Left colon (tissue), 2 donors: Measurements from ENCODE around the gene MAGI2. TPM values are rescaled to one million over a fixed set of nuclear protein-coding genes. Genes with fewer than 3 reads are reported as not detected.
"Not testable (repeated sequence)": the region's sequence is repeated elsewhere in the genome, so short reads cannot be mapped to it uniquely, and the experiment has no call there.

ENCODE experiments used
- ATAC-seq: fragments of 200-7000 bp; cut with Tn5 transposase; one replicate; pipeline ENCODE4 v1.9.1; 2020; ENCODE audit warnings: mild to moderate bottlenecking, moderate library complexity
- DNase-seq, 2 donors: peaks; one replicate each; pipeline ENCODE4 v3.0.0-alpha.2; 2020
- intact Hi-C, 2 donors: fragments of 100-400 bp; cut with DNase I in 1 of 2; cut with micrococcal nuclease in 1 of 2; formaldehyde crosslinking; loops; one replicate each; pipeline versions ENCODE4 v1.11.2 to v1.14.0; 2022; cut with DNase I, micrococcal nuclease
- total RNA-seq, 2 donors: library from RNA; stranded (reverse); fragmentation: NEBNext Ultra II Directional; extraction: Animal tissue kit (Norgen Biotek cat#: 25700); gene quantifications; one replicate each; pipeline ENCODE4 v1.2.1, GENCODE V29; 2021
- donor health status: DM: no; HTN: no; CAD: no.
- donor health status: DM: yes; HTN: yes; CAD: no.

The MAGI2 gene
- total RNA-seq, 2 donors from 2014 or later = 1.4 to 3.5 TPM

DNA sequence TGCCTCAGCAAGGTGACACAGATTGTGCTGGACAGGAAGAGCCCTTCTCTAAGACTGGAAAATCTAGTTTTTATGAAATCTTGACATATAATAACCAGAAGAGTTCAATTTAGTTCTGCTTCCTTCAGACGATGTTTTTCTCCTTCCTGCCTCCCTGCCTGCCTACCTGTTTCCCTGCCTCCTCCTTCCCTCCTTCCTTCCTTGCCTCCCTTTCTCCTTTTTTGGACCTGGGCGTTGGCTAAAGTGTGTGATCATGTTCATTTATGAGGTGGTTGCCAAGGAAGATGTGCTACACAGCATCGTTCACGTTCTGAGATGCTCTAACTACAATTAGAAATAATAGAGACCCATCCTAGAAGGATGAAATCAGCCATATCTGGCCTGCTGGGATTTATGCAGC lies 1430.3 kb downstream of the MAGI2 start:
- no peak for DNase-seq
- ATAC-seq = no peak
- intact Hi-C loops = no loop called here

DNA sequence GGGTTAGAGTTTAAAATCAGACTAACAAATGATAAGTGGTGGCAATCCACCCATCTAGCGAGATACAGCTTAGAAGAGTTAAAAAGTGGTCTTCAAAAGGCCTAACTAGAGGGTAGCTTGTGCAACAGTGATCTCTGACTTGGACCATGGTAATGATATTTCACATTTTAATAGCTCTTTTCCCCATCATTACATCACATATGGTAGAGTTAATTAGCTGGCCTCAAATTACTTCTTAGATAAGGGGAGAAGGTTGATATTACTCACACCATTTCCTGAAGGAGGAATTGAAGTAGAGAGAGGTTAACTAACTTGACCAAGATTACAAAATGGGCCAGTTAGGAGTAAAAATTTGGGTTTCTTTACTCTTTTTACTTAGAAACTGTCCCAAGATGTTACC lies 1431.3 kb downstream of the MAGI2 start:
- ATAC-seq = no peak
- no peak for DNase-seq
- intact Hi-C loops = no loop called here

- DNase-seq (no peak), ATAC-seq (no peak)
- intact Hi-C loops = no loop called here
These were observed 1432.6 kb downstream of the MAGI2 start for GRCh38 chr7:78020874-78021249.

GRCh38 chr7:78020136-78020873 lies 1433.2 kb downstream of the MAGI2 start:
- intact Hi-C loops = no loop called here
- ATAC-seq (peak; percentile 72), DNase-seq (peak; percentile 45 to 53)

- intact Hi-C loops = no loop called here
- ATAC-seq = peak; percentile 95
These were observed 1433.9 kb downstream of the MAGI2 start for GRCh38 chr7:78019447-78020135.

GRCh38 chr7:78018641-78019446 lies 1434.6 kb downstream of the MAGI2 start:
- intact Hi-C loops = no loop called here
- DNase-seq (peak; percentile 37 to 45), ATAC-seq (no peak)

More at GRCh38 chr7:78019447-78020135, 1433.9 kb downstream of the MAGI2 start:
- DNase-seq = peak; percentile 92 to 94

GRCh38 chr7:78017591-78018100 lies 1435.8 kb downstream of the MAGI2 start:
- intact Hi-C loops = no loop called here
- DNase-seq (no peak), ATAC-seq (peak; percentile 20)

DNA sequence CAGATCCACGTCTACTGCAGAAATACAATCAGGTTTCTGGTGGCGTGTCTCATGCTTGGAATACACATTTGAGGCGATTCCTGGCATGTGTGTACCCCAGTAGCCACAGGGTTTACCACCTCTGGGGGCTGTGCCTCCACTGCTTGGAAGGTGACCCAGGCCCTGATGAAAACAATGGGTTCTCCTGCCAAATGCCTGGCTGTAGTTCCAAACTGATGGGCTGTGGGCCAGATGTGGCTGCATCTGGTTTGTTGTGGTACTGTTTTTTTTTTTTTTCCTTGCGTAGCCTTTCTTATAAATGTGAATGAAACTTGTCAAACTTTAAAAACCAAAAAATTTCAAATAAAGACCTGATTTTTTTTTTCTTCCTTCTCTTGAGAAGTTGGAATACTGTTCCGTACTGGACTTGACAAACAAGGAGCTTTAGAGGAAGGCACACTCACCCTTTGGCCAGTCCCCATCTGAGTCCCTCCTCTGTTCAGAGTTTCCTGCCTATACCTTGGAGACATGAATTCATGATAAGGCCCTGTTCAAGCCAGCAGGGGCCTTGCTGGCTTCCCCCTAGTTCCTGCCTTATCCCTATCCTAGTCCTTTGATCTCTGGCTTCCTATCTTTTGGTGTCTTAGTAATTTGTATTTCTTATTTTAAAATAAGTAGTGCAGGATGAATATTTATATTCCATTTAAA lies 1437.8 kb downstream of the MAGI2 start:
- intact Hi-C loops = no loop called here
- ATAC-seq = no peak
- no peak for DNase-seq

GRCh38 chr7:78014401-78014800 lies 1439.1 kb downstream of the MAGI2 start:
- DNase-seq (no peak), ATAC-seq (peak; percentile 70)
- intact Hi-C loops = no loop called here

DNA sequence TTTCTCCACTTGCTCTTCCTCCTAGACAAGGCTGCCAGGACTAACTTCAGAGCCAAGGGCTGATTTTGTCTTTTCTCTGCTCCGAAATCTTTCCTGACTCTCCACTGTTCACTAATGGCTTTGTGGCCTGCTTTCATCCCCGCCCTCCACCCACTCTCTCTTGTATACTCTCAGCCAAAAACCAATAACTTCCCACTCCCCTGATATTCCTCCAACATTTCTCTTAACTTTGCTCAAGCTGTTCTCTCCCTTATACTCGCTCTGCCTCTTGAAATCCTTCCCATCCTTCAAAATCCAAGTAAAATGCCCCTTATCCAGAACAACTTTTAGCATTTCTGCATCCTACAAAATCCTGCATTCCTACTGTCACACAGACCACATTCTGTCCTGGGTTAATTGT lies 1440.1 kb downstream of the MAGI2 start:
- intact Hi-C loops = no loop called here
- DNase-seq (no peak), ATAC-seq (no peak)

DNA sequence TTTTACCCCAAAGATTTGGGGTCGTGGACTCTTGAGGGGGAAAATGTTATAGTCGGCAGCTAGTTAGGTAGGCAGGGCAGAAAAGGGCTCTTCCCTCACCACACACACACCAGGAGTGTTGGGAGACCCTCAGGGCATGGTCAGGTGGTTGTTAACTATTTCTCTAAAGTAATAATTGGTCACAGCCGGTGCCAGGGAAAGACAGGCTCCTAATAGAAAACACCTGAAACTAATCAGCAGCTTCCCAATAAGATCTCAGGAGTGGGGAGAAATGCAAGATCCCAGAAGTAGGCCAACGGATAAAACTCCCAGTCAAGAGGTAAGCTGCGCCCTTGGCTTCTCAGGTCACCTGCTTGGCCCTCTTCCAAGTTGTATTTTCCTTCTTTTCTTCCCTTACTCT lies 1441.8 kb downstream of the MAGI2 start:
- no peak for ATAC-seq
- no peak for DNase-seq
- intact Hi-C loops = no loop called here

DNA sequence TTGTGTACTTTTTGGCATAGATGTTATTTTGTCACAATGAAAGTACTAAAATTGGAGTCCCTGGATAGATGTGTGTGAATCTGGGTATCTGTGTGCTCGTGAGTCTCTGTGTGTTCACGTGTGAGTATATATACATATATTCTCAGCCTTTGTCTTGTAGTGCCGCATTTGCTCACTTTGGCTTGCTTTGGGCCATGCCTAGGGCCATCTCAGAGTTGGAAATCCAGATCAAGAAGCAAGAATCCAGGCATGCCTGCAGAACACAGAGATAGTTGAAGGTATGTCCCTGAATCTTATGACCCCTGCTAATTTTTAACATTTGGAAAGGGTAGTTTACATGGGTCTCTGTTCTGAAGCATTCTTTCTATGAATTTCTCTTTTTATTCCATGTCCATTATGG lies 1446.2 kb downstream of the MAGI2 start:
- DNase-seq (no peak), ATAC-seq (no peak)
- intact Hi-C loops = no loop called here

- DNase-seq (no peak), ATAC-seq (no peak)
- intact Hi-C loops = no loop called here
These were observed 1447.3 kb downstream of the MAGI2 start for GRCh38 chr7:78006063-78006755.

GRCh38 chr7:78002715-78003114 lies 1450.8 kb downstream of the MAGI2 start:
- ATAC-seq = no peak
- intact Hi-C loops = no loop called here
- no peak for DNase-seq

- intact Hi-C loops = no loop called here
- no peak for ATAC-seq
- no peak for DNase-seq
These were observed 1451.4 kb downstream of the MAGI2 start for GRCh38 chr7:78002021-78002420.

DNA sequence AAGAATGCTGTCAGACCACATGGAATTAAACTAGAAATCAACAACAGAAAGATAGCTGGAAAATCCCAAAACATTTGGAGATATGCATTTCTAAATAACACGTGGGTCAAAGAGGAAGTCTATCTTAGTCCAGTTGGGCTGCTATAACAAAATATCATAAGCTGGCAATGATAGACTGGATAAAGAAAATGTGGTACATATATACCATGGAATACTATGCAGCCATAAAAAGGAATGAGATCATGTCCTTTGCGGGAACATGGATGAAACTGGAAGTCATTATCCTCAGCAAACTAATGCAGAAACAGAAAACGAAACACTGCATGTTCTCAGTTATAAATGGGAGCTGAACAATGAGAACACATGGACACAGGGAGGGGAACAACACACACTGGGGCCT lies 1454.3 kb downstream of the MAGI2 start:
- DNase-seq, ATAC-seq, intact Hi-C loops: not testable (repeated sequence)

GRCh38 chr7:77995717-77996116 lies 1457.8 kb downstream of the MAGI2 start:
- intact Hi-C loops = no loop called here
- no peak for ATAC-seq
- DNase-seq = no peak

GRCh38 chr7:77993838-77994237 lies 1459.6 kb downstream of the MAGI2 start:
- DNase-seq = no peak
- intact Hi-C loops = no loop called here
- no peak for ATAC-seq
